Pancreas (tissue), 10 donors: ENCODE measurements around the gene KRTAP13-4. TPM values are rescaled to one million over a fixed set of nuclear protein-coding genes. Genes with fewer than 3 reads are reported as not detected.

ENCODE experiments used
- ATAC-seq, 4 donors: fragments of 200-7000 bp; cut with Tn5 transposase; one replicate each; pipeline versions ENCODE4 v1.8.0 to v1.9.1; 2020; ENCODE audit warnings: mild to moderate bottlenecking in 4 of 4, moderate library complexity in 4 of 4
- DNase-seq, 6 donors: peaks; one replicate each; pipeline ENCODE4 v3.0.0-alpha.2; 2020
- FAIRE-seq: peaks from 2 replicates; lab custom pipeline; 2012; peaks lifted over from hg19 to GRCh38; lab: Jason Lieb, UNC
- H3K27ac ChIP-seq, 4 donors: fragments of 200-600 bp; sonication (generic); 1 replicate in 3 of 4; 2 replicates in 1 of 4; pipeline versions ENCODE4 v1.5.0 to v1.8.0; 2020
- H3K27me3 ChIP-seq, 4 donors: fragments of 200-600 bp; one replicate each; pipeline ENCODE4 v1.8.0; 2021
- H3K36me3 ChIP-seq, 3 donors: fragments of 200-600 bp; sonication (generic) in 1 of 3; one replicate each; pipeline versions ENCODE4 v1.5.0 to v1.8.0; 2020 to 2021
- H3K4me1 ChIP-seq, 3 donors: fragments of 200-600 bp; one replicate each; pipeline ENCODE4 v1.8.0; 2021
- H3K4me3 ChIP-seq, 4 donors: fragments of 200-600 bp; sonication (generic) in 2 of 4; one replicate each; pipeline versions ENCODE4 v1.5.0 to v1.8.0; 2020 to 2021
- H3K9me3 ChIP-seq, 4 donors: fragments of 200-600 bp; one replicate each; pipeline ENCODE4 v1.8.0; 2021
- WGBS, 2 donors: extraction: QIAGEN DNeasy Blood & Tissue Kit; methylation state at CpG; one replicate each; pipeline ENCODE4 v1.1.7; 2013; 5-methylcytosine and 5-hydroxymethylcytosine counted together
- intact Hi-C, 3 donors: fragments of 100-400 bp; cut with DNase I; formaldehyde crosslinking; loops; one replicate each; pipeline versions ENCODE4 v1.11.1 to v1.14.2; 2022
- polyA plus RNA-seq, 2 donors: library from polyadenylated mRNA; stranded (reverse); fragments of 200-250 nt; gene quantifications; one replicate each; pipeline ENCODE4 v1.2.3, GENCODE V29; 2013
- total RNA-seq, 6 donors: library from RNA; stranded (reverse); fragmentation: NEBNext Ultra II Directional in 4 of 6; extraction: Animal tissue kit (Norgen Biotek cat#: 25700) in 4 of 6; gene quantifications; one replicate each; pipeline versions ENCODE4 v1.2.1 to v1.2.4, GENCODE V29; 2021 to 2023
- TF ChIP-seq, protein P1 (sequence below), 4 donors: fragments of 200-600 bp; sonication (generic) in 3 of 4; IDR thresholded peaks; one replicate each; pipeline versions ENCODE4 v1.5.0 to v1.8.0; 2021; ENCODE audit warnings: antibody characterized with exemption in 4 of 4
- donor health status: healthy with polysubstance abuse.
- donor health status: DM: no; HTN: no; CAD: no; lungs with moderate emphysema.
- donor health status: DM: no; HTN: no; CAD: no.
- donor health status: control.
- donor health status: control.
- donor health status: Bipolar disorder and iron deficiency.
- donor health status: DM: yes; HTN: yes; CAD: no.
- donor health status: DM: no; HTN: no; CAD: no.
- donor health status: DM: no; HTN: no; CAD: no.
- donor health status: DM: yes; HTN: yes; CAD: no.

Gene KRTAP13-4
- total and polyA plus RNA-seq, 8 donors, result not detected

DNA sequence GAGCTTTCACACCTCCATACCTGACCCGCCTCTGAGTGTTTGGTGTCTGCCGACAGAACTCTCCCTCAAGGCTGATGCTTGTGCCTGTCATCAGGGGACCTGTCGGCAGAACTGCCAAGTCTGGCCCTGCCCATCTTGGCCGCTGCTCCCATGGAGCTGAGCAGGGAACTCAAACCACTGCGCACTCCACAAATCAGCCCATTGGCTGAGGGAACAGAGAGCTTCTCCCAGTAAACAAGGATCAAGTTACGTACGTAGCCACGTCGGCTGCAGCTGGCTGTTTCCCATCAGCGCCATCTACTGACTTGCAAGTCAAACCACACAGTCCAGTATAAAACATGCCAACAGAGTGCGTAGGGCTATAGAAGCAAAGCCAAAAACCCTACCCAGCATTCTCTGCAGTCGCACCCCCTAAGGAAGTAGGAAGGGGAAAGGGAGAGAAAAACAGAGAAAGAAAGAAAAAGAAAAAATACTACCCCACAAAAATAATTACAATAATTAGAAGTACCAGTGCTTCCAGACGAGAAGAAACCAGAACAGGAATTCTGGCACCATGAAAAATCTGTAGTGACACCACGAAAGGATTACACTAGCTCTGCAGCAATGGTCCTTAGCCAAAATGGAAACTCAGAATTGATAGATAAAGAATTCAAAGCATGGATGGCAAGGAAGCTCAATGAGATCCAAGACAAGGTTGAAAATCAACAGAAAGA is 21.1 kb upstream of the KRTAP13-4 start:
- peak; percentile 96 to 100 (median 98) for ATAC-seq
- FAIRE-seq, result no peak
- Histone ChIP-seq H3K4me3 (peak overlapping the region in 1 of 4 donors; percentile 5), H3K4me1 (no peaks in the 10 kb centered on the region), H3K27me3 (peaks cover 0 to 5% (median 2%) of the 10 kb centered on the region in 4 donors), H3K9me3 (no peaks in the 10 kb centered on the region), H3K36me3 (no peaks in the 10 kb centered on the region), H3K27ac (no peak overlapping the region)
- peak; percentile 71 to 90 (median 82) for DNase-seq
- TF ChIP-seq, protein P1, sequence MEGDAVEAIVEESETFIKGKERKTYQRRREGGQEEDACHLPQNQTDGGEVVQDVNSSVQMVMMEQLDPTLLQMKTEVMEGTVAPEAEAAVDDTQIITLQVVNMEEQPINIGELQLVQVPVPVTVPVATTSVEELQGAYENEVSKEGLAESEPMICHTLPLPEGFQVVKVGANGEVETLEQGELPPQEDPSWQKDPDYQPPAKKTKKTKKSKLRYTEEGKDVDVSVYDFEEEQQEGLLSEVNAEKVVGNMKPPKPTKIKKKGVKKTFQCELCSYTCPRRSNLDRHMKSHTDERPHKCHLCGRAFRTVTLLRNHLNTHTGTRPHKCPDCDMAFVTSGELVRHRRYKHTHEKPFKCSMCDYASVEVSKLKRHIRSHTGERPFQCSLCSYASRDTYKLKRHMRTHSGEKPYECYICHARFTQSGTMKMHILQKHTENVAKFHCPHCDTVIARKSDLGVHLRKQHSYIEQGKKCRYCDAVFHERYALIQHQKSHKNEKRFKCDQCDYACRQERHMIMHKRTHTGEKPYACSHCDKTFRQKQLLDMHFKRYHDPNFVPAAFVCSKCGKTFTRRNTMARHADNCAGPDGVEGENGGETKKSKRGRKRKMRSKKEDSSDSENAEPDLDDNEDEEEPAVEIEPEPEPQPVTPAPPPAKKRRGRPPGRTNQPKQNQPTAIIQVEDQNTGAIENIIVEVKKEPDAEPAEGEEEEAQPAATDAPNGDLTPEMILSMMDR (IDR thresholded peaks at IDR 0.05), result peak in 2 of 4 donors; percentile 17 to 24
- intact Hi-C loops, result no loop called here
- WGBS, 2 donors, result 14 to 16% methylated on average over 14 of the region's 14 CpGs

DNA sequence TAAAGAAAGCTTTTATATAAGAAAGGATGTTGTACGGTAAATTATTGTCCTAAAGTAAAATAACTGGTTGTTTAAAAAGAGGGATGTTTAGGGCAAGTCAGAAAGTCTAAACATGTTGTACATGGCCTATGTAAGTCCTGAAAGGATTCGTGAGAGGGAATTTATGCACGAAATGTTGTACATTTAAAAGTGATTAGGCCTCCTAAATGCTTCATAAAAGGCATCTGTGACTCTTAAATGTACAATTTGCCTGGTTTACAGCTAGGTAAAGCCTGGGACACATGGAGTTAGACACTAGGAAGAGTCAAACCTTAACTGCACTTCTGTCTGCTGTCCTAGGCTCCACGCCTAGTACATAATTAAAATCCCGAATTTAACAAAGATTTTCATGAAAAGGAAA is 14.0 kb upstream of the KRTAP13-4 start:
- no peak for ATAC-seq

DNA sequence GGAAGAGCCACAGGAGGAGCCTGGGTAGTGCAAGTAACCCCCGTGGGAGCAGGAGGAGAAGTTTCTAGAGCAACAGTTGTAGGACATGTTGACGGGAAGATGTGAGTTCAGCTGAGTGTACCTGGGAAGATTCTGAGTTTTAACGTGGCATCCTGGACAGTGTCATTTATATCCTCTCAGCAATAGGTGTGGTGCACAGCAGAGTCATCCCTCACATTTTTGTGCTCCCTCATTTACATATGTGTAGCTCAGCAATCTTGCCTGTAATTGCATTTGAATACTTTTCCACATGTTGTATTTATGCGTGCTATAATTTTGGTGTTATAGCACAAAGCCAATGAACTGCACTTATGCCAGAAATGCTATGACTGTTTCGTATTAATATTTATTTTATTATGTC is 4.2 kb upstream of the KRTAP13-4 start, which contains the start of gene KRTAP13-3:
Gene KRTAP13-3 (minus strand): TSS at position 101 of the 400 bp plus-strand sequence. CDS start 14 bp downstream, at position 87.
- no peaks in the 10 kb centered on the region for H3K36me3 ChIP-seq
- no peak for ATAC-seq

More for the DNA sequence above, 14.0 kb upstream of the KRTAP13-4 start:
- H3K9me3 ChIP-seq, result no peaks in the 10 kb centered on the region
- TF ChIP-seq, protein P1 (IDR thresholded peaks at IDR 0.05), result no peak
- H3K27me3 ChIP-seq, result peaks cover 0 to 5% (median 0%) of the 10 kb centered on the region in 4 donors
- 62 to 70% methylated on average over 5 of the region's 5 CpGs for WGBS, 2 donors
- DNase-seq, result no peak
- no peaks in the 10 kb centered on the region for H3K36me3 ChIP-seq
- no peak overlapping the region for H3K4me3 ChIP-seq
- H3K27ac ChIP-seq, result no peak overlapping the region
- intact Hi-C loops, result no loop called here
- H3K4me1 ChIP-seq, result no peaks in the 10 kb centered on the region
- no peak for FAIRE-seq

DNA sequence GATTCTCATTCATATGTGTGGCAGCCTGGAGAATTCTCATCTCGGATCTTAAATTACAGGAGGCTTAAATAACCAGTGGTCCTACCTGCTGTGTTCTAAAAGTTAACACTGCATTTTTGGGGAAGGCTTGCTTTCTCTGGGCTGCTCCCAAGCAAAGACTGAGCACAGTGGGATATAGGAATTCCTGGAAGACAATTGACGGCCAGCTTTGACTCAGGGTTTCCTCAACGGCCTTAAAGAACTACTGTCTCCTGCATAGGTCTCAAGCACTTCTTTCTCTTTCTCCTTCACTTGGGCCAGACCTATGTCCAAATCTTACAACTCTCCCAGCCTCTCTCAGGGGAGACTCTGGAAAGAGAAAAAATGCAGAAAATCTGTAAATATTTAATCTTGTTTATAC is 3.3 kb upstream of the KRTAP13-4 start:
- Histone ChIP-seq H3K4me1 (no peaks in the 10 kb centered on the region), H3K36me3 (no peaks in the 10 kb centered on the region), H3K27me3 (no peaks in the 10 kb centered on the region), H3K9me3 (no peaks in the 10 kb centered on the region), H3K27ac (no peak overlapping the region), H3K4me3 (no peak overlapping the region)
- 44 to 45% methylated on average over 3 of the region's 3 CpGs for WGBS, 2 donors
- TF ChIP-seq, protein P1 (IDR thresholded peaks at IDR 0.05), result no peak
- DNase-seq (no peak), FAIRE-seq (no peak), ATAC-seq (no peak)
- intact Hi-C loops, result no loop called here

More for the DNA sequence above, 4.2 kb upstream of the KRTAP13-4 start, which contains the start of gene KRTAP13-3:
- intact Hi-C loops, result no loop called here
- Histone ChIP-seq H3K9me3 (no peaks in the 10 kb centered on the region), H3K4me1 (no peaks in the 10 kb centered on the region), H3K4me3 (no peak within 1 kb of the TSS), H3K27me3 (no peaks in the 10 kb centered on the region), H3K27ac (no peak within 1 kb of the TSS)
- FAIRE-seq (no peak), DNase-seq (no peak)
- TF ChIP-seq, protein P1 (IDR thresholded peaks at IDR 0.05), result no peak
- WGBS, 2 donors, result 65 to 70% methylated on average over 5 of the region's 5 CpGs
